Erythroblast (primary cell): ENCODE results near the gene PPM1J.

Experiments used
- GATA1 ChIP-seq: IDR thresholded peaks from 2 replicates; pipeline ENCODE4 v1.6.1; 2011; ENCODE audit warnings: low read depth, mild to moderate bottlenecking, control low read depth, low read length, moderate library complexity
- POLR2A ChIP-seq: IDR thresholded peaks from 2 replicates; pipeline ENCODE4 v1.6.1; 2011; ENCODE audit warnings: mild to moderate bottlenecking, low read length

- TF ChIP-seq POLR2A: no peak
- TF ChIP-seq GATA1: no peak
These were observed 39.0 kb upstream of the PPM1J start for GRCh38 chr1:112754116-112754628.
